Brain microvascular endothelial cell (primary cell): ENCODE measurements around the gene TBCA.
"Not testable (repeated sequence)": the region's sequence is repeated elsewhere in the genome, so short reads cannot be mapped to it uniquely, and the experiment has no call there.

ENCODE experiments used
- DNase-seq: peaks from one replicate; pipeline ENCODE4 v3.0.0-alpha.2; 2020
- H3K27ac ChIP-seq: fragments of 250-450 bp; sonication (Bioruptor Pico); 2 replicates; pipeline ENCODE4 v1.5.1; 2020; ENCODE audit warnings: mild to moderate bottlenecking, moderate library complexity
- H3K27me3 ChIP-seq: fragments of 250-450 bp; sonication (Bioruptor Pico); replicated peaks from 2 replicates; pipeline ENCODE4 v1.5.1; 2020; ENCODE audit warnings: mild to moderate bottlenecking
- H3K36me3 ChIP-seq: fragments of 250-450 bp; sonication (Bioruptor Pico); replicated peaks from 2 replicates; pipeline ENCODE4 v1.5.1; 2020; ENCODE audit warnings: mild to moderate bottlenecking
- H3K4me3 ChIP-seq: 2 replicates; pipeline ENCODE4 v1.5.1; 2011; ENCODE audit warnings: low read depth, mild to moderate bottlenecking, control low read depth, low read length, moderate library complexity
- CTCF ChIP-seq: IDR thresholded peaks from 2 replicates; pipeline ENCODE4 v1.5.1; 2011; ENCODE audit warnings: low read depth, mild to moderate bottlenecking, moderate library complexity, low read length, control low read depth, inconsistent platforms; ENCODE audit errors: missing control alignments
- in situ Hi-C: cut with HindIII; loops from 2 replicates; pipeline ENCODE4 v1.10.0; 2017; ENCODE audit warnings: low sequenced_read_pairs, low pct_ligation_motif_present

The TBCA gene

DNA sequence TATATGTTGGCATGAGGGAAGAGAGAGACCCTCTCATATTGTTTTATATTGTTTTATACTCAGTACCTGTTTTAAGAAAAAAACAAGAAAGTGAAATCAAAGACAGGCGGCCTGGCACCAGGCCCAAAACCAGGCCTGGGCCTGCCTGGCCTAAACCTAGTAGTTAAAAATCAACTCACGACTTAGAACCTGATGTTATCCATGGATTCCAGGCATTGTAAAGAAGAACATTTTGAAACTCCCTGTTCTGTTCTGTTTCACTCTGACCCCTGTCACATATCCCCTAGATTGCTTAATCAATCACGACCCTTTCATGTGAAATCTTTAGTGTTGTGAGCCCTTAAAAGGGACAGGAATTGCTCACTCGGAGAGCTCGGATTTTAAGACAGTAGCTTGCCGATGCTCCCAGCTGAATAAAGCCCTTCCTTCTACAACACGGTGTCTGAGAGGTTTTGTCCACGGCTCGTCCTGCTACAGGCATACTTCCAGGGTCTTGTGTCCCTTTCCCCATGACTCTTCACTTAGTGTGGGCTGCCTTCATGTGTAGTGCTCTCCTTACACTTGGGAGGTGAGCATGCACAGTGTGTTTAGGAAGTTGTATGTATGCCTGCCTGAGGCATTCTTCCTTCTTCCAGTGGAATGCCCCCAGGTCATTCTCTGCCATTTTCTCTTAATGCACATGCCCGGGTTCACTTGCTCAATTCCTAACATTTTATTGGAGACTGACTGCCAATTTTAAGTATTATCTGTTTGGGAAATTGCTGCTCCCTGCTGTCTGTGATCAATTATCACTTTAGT, 17.8 kb downstream of the TBCA start:
- no peak overlapping the region for H3K27ac ChIP-seq
- in situ Hi-C loops = no loop called here
- no peaks in the 10 kb centered on the region for H3K36me3 ChIP-seq
- no peaks in the 10 kb centered on the region for H3K27me3 ChIP-seq
- DNase-seq = no peak
- no peak overlapping the region for H3K4me3 ChIP-seq
- no peak for TF ChIP-seq CTCF

DNA sequence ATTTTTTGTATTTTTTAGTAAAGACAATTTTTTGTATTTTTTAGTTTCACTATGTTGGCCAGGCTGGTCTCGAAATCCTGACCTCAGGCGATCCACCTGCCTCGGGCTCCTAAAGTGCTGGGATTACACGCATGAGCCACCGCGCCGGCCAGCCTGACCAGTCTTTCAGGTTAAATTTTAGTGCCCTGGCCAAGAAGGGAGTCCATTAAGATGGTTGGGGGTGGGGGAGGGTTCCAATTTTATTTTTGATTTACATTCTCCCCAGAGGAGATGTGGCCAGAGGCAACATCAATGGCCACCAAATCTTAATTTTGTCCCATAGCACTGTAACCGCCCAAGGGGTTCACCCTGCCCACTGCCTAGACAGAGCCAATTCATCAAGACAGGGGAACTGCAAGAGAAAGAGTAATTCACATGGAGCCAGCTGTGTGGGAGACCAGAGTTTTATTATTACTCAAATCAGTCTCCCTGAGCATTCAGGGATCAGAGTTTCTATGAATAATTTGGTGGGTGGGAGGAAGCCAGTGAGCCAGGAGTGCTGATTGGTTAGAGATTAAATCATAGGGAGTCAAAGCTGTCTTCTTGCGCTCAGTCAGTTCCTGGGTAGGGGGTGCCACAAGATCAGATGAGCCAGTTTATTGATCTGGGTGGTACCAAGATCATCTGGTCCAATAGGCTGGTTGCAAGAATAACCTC, 24.7 kb downstream of the TBCA start:
- H3K36me3 ChIP-seq = no peaks in the 10 kb centered on the region
- no peak overlapping the region for H3K27ac ChIP-seq
- TF ChIP-seq CTCF = no peak
- in situ Hi-C loops = no loop called here
- H3K27me3 ChIP-seq = no peaks in the 10 kb centered on the region
- no peak for DNase-seq
- no peak overlapping the region for H3K4me3 ChIP-seq

- H3K4me3 ChIP-seq, in situ Hi-C loops, H3K27ac ChIP-seq, H3K36me3 ChIP-seq, DNase-seq, H3K27me3 ChIP-seq: not testable (repeated sequence)
Observed at GRCh38 chr5:77750928-77751327, 25.2 kb downstream of the TBCA start.

GRCh38 chr5:77748160-77748559, 28.0 kb downstream of the TBCA start:
- TF ChIP-seq CTCF = no peak
- no peak for DNase-seq
- H3K4me3 ChIP-seq = no peak overlapping the region
- H3K27ac ChIP-seq = no peak overlapping the region
- no peaks in the 10 kb centered on the region for H3K36me3 ChIP-seq
- H3K27me3 ChIP-seq = no peaks in the 10 kb centered on the region
- in situ Hi-C loops = no loop called here

DNA sequence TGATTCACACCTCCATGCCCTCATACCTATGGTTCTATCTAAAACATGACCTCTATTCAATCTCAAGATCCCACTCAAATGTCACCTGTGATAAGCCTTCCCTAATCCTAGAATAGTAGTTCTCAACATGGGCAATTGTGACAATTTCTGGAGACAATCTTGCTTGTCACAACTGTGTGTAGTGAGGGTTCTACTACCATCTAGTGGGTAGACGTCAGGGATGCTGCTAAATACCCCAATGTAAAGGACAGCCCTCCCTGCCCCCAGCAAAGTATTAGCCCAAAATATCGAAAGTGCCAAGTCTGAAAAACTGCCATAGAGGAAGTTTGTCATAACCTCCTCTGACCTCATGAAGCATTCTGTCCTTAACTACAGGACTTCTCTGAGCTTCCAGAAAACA, 32.0 kb downstream of the TBCA start:
- H3K27me3 ChIP-seq = no peaks in the 10 kb centered on the region
- no peak for TF ChIP-seq CTCF
- DNase-seq = no peak
- in situ Hi-C loops = no loop called here
- H3K36me3 ChIP-seq = no peaks in the 10 kb centered on the region
- H3K4me3 ChIP-seq = no peak overlapping the region
- no peak overlapping the region for H3K27ac ChIP-seq

GRCh38 chr5:77743181-77743580, 33.0 kb downstream of the TBCA start:
- no peak for TF ChIP-seq CTCF
- DNase-seq = peak; percentile 29

More at GRCh38 chr5:77743181-77743580, 33.0 kb downstream of the TBCA start:
- no peak overlapping the region for H3K27ac ChIP-seq
- in situ Hi-C loops = no loop called here
- no peaks in the 10 kb centered on the region for H3K27me3 ChIP-seq
- H3K4me3 ChIP-seq = no peak overlapping the region
- H3K36me3 ChIP-seq = no peaks in the 10 kb centered on the region
